ENCODE results near the gene ZNRF3.
"Not testable (repeated sequence)": the region's sequence is repeated elsewhere in the genome, so short reads cannot be mapped to it uniquely, and the experiment has no call there.

The ZNRF3 gene

DNA sequence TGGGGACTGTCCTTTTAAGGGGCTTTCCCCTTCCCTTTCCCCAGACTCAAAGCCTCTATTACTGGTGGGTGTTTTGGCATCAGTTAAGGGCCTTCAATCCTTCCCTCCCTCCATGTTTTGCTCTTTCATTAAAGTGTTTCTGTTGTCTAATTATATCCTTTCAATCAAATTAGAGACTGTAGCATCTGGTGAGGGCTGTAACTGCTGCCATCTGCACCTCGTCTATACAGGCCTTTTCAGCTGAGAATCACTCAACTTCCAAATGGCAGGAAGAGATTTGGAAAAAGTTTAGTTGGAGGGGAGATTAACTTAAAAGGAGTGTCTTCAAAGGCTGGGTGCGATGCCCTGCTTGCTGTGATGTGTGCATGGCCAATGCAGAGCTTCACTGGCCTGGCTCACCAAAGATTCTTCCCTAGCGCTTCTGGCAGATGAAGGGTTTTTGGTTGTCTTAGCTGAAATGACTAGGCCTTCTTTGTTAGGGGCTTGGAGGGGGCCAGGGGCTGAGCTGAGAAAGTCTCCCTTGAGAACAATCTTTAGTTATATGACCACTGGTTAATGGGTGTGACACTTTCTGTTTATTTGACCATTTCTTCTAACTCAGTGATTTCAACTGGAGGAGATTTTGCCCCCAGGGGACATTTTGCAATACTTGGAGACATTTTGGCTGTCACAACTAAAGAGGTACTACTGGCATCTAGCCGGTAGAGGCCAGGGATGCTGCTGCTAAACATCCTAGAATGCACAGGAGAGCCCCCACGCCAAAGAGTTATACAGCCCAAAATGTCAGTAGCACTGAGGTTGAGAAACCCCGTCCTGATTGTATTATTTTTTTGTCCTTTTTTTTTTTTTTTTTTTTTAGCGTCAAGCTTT is 197.0 kb downstream of the ZNRF3 start:
- Histone ChIP-seq H2AFZ (ENCODE audit: low read depth, low read length, severe bottlenecking) (no peak overlapping the region), H3K79me2 (ENCODE audit: insufficient read depth, low read length) (no peaks in the 10 kb centered on the region), H3K9me3 (ENCODE audit: insufficient read depth, low read length) (no peaks in the 10 kb centered on the region), H3K9ac (ENCODE audit: low read length) (no peak overlapping the region), H4K20me1 (ENCODE audit: low read depth, low read length) (no peaks in the 10 kb centered on the region), H3F3A (ENCODE audit: insufficient read depth) (no peaks in the 10 kb centered on the region), H3K4me2 (ENCODE audit: low read depth, low read length, poor library complexity, severe bottlenecking) (no peak overlapping the region), H3K4me3 (ENCODE audit: insufficient read depth, low read length, poor library complexity, severe bottlenecking) (no peak overlapping the region), H3K36me3 (ENCODE audit: low read length) (no peaks in the 10 kb centered on the region), H3K27me3 (ENCODE audit: low read length) (no peaks in the 10 kb centered on the region), H3K9me2 (replicated peaks; ENCODE audit: insufficient read depth, low read length) (no peaks in the 10 kb centered on the region), H3K27ac (ENCODE audit: low read depth, low read length) (no peak overlapping the region)
- TF ChIP-seq EZH2phosphoT487 (conservative IDR thresholded peaks at IDR 0.05; ENCODE audit: low read length), result no peak
- TF ChIP-seq, protein P1, sequence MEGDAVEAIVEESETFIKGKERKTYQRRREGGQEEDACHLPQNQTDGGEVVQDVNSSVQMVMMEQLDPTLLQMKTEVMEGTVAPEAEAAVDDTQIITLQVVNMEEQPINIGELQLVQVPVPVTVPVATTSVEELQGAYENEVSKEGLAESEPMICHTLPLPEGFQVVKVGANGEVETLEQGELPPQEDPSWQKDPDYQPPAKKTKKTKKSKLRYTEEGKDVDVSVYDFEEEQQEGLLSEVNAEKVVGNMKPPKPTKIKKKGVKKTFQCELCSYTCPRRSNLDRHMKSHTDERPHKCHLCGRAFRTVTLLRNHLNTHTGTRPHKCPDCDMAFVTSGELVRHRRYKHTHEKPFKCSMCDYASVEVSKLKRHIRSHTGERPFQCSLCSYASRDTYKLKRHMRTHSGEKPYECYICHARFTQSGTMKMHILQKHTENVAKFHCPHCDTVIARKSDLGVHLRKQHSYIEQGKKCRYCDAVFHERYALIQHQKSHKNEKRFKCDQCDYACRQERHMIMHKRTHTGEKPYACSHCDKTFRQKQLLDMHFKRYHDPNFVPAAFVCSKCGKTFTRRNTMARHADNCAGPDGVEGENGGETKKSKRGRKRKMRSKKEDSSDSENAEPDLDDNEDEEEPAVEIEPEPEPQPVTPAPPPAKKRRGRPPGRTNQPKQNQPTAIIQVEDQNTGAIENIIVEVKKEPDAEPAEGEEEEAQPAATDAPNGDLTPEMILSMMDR (IDR thresholded peaks at IDR 0.05; ENCODE audit: insufficient read depth, low read length, poor library complexity, severe bottlenecking), result no peak

DNA sequence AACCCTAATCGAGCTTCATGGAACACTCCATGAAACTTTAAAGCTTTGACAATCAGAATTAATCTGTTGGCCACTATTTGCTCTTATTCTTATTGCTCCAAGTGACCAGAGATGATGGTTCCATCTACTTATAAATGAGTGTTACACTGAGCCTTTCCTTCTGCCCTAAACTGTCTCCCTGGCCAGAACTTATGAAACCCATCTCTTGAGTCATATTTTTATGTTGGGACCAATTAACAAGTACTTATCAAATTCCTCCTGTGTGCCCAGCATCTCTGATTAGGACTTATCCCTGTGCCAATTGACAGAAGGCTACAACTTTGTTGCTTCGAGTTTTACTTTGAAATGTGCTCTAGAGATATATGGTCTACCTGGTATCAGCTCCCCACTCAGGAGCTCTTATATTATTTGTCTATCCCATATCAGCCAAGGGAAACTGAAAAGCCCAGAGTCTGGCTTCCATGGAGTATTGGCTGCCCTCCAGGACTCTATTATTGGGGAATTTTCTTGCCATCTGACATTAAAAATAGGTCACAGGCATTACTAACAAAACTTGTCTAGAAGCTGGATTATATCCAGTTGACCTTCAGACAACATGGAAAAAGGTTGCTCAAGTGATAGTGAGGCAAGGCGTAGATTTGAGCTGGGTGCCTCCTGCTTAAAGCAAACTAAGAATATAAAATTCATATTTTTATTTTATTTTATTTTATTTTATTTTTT is 198.3 kb downstream of the ZNRF3 start:
- H3K4me2 ChIP-seq (ENCODE audit: low read depth, low read length, poor library complexity, severe bottlenecking), result no peak overlapping the region
- no peak overlapping the region for H3K4me3 ChIP-seq (ENCODE audit: insufficient read depth, low read length, poor library complexity, severe bottlenecking)
- no peak overlapping the region for H3K9ac ChIP-seq (ENCODE audit: low read length)
- no peak overlapping the region for H2AFZ ChIP-seq (ENCODE audit: low read depth, low read length, severe bottlenecking)
- no peak overlapping the region for H3K27ac ChIP-seq (ENCODE audit: low read depth, low read length)
- H3K79me2 ChIP-seq (ENCODE audit: insufficient read depth, low read length), result no peaks in the 10 kb centered on the region
- H3K36me3 ChIP-seq (ENCODE audit: low read length), result no peaks in the 10 kb centered on the region
- no peaks in the 10 kb centered on the region for H3K27me3 ChIP-seq (ENCODE audit: low read length)
- TF ChIP-seq EZH2phosphoT487 (conservative IDR thresholded peaks at IDR 0.05; ENCODE audit: low read length), result no peak
- TF ChIP-seq, protein P1 (IDR thresholded peaks at IDR 0.05; ENCODE audit: insufficient read depth, low read length, poor library complexity, severe bottlenecking), result no peak
- no peaks in the 10 kb centered on the region for H4K20me1 ChIP-seq (ENCODE audit: low read depth, low read length)
- no peaks in the 10 kb centered on the region for H3F3A ChIP-seq (ENCODE audit: insufficient read depth)
- H3K9me3 ChIP-seq (ENCODE audit: insufficient read depth, low read length), result no peaks in the 10 kb centered on the region
- H3K9me2 ChIP-seq (replicated peaks; ENCODE audit: insufficient read depth, low read length), result no peaks in the 10 kb centered on the region

DNA sequence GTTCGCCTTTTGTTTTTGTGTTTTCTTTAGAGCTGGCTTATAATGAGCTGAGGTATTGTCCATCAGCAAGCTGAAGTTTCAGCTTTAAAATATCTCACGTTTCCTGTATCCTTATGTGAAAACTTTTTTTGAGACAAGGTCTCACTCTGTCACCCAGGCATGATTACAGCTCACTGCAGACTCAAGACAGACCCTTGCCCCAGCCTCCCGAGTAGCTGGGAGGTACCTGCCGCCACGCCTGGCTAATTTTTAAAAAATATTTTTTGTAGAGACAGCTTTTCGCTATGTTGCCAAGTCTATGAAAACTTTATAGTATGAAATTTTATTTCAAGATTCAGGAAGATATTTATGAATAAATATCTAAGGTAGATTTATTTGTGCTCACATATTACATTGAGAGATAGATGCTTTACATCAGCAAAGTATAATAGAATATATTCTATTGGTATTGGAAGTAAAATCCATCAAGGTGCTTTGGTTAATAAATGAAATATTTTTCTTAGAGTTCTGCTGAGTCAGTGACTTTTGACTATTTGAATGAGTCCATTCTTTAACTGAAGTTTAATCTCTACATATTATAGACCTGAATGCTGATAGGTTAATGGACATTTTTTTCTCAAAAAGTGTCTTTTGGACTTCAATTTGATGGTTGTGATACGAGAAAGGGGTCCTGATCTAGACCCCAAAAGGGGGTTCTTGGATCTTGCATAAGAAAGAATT is 199.6 kb downstream of the ZNRF3 start:
- Histone ChIP-seq H3K4me3 (ENCODE audit: insufficient read depth, low read length, poor library complexity, severe bottlenecking) (no peak overlapping the region), H3K27me3 (ENCODE audit: low read length) (no peaks in the 10 kb centered on the region), H3K27ac (ENCODE audit: low read depth, low read length) (no peak overlapping the region), H3K36me3 (ENCODE audit: low read length) (no peaks in the 10 kb centered on the region), H3K79me2 (ENCODE audit: insufficient read depth, low read length) (no peaks in the 10 kb centered on the region), H3F3A (ENCODE audit: insufficient read depth) (no peaks in the 10 kb centered on the region), H4K20me1 (ENCODE audit: low read depth, low read length) (no peaks in the 10 kb centered on the region), H3K9me3 (ENCODE audit: insufficient read depth, low read length) (no peaks in the 10 kb centered on the region), H2AFZ (ENCODE audit: low read depth, low read length, severe bottlenecking) (no peak overlapping the region), H3K4me2 (ENCODE audit: low read depth, low read length, poor library complexity, severe bottlenecking) (no peak overlapping the region), H3K9me2 (replicated peaks; ENCODE audit: insufficient read depth, low read length) (no peaks in the 10 kb centered on the region), H3K9ac (ENCODE audit: low read length) (no peak overlapping the region)
- TF ChIP-seq, protein P1 (IDR thresholded peaks at IDR 0.05; ENCODE audit: insufficient read depth, low read length, poor library complexity, severe bottlenecking), result no peak
- TF ChIP-seq EZH2phosphoT487 (conservative IDR thresholded peaks at IDR 0.05; ENCODE audit: low read length), result no peak

DNA sequence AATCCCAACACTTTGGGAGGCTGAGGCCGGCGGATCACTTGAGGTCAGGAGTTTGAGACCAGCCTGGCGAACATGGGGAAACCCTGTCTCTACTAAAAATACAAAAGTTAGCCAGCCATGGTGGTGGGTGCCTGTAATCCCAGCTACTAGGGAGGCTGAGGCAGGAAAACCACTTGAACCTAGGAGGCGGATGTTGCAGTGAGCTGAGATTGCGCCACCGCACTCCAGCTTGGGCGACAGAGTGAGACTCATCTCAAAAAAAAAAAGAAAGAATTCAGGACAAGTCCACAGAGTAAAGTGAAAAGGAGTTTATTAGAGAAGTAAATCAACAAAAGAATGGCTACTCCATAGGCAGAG is 200.2 kb downstream of the ZNRF3 start:
- not testable (repeated sequence) for H3K9me2 ChIP-seq (replicated peaks; ENCODE audit: insufficient read depth, low read length); H3K79me2 ChIP-seq (ENCODE audit: insufficient read depth, low read length); H3K36me3 ChIP-seq (ENCODE audit: low read length); H3F3A ChIP-seq (ENCODE audit: insufficient read depth); H4K20me1 ChIP-seq (ENCODE audit: low read depth, low read length); H3K9me3 ChIP-seq (ENCODE audit: insufficient read depth, low read length); H3K4me3 ChIP-seq (ENCODE audit: insufficient read depth, low read length, poor library complexity, severe bottlenecking); H3K27ac ChIP-seq (ENCODE audit: low read depth, low read length); H3K27me3 ChIP-seq (ENCODE audit: low read length); H2AFZ ChIP-seq (ENCODE audit: low read depth, low read length, severe bottlenecking); H3K4me2 ChIP-seq (ENCODE audit: low read depth, low read length, poor library complexity, severe bottlenecking); H3K9ac ChIP-seq (ENCODE audit: low read length)

Measured in SU-DHL-6 (cell line).